Heart left ventricle (tissue), 16 donors: ENCODE data around the gene GNA15. TPM values are rescaled to one million over a fixed set of nuclear protein-coding genes. Genes with fewer than 3 reads are reported as not detected.

Experiments used
- ATAC-seq, 4 donors: fragments of 200-7000 bp; cut with Tn5 transposase; one replicate each; pipeline ENCODE4 v1.9.1; 2020 to 2022; ENCODE audit warnings: moderate library complexity in 4 of 4, mild to moderate bottlenecking in 3 of 4, moderate number of reproducible peaks in 1 of 4
- DNase-seq, 5 donors: peaks; one replicate each; pipeline ENCODE4 v3.0.0-alpha.2; 2020
- H3K27ac ChIP-seq, 12 donors: fragments of 200-600 bp; sonication (generic) in 4 of 12; one replicate each; pipeline versions ENCODE4 v1.5.0 to v1.8.0; 2016 to 2022; ENCODE audit warnings: mild to moderate bottlenecking in 2 of 12
- H3K27me3 ChIP-seq, 9 donors: fragments of 200-600 bp; sonication (generic) in 2 of 9; one replicate each; pipeline versions ENCODE4 v1.5.1 to v1.8.0; 2016 to 2022; ENCODE audit warnings: mild to moderate bottlenecking in 3 of 9
- H3K36me3 ChIP-seq, 9 donors: fragments of 200-600 bp; sonication (generic) in 2 of 9; one replicate each; pipeline versions ENCODE4 v1.5.0 to v1.8.0; 2018 to 2022; ENCODE audit warnings: mild to moderate bottlenecking in 2 of 9
- H3K4me1 ChIP-seq, 12 donors: fragments of 200-600 bp; sonication (generic) in 4 of 12; one replicate each; pipeline versions ENCODE4 v1.5.0 to v1.8.0; 2016 to 2022; ENCODE audit warnings: mild to moderate bottlenecking in 3 of 12
- H3K4me3 ChIP-seq, 12 donors: fragments of 200-600 bp; sonication (generic) in 4 of 12; one replicate each; pipeline versions ENCODE4 v1.5.0 to v1.8.0; 2017 to 2022; ENCODE audit warnings: mild to moderate bottlenecking in 9 of 12, moderate library complexity in 4 of 12
- H3K9me3 ChIP-seq, 12 donors: fragments of 200-600 bp; sonication (generic) in 4 of 12; one replicate each; pipeline versions ENCODE4 v1.5.0 to v1.8.0; 2016 to 2022; ENCODE audit warnings: mild to moderate bottlenecking in 1 of 12
- POLR2A ChIP-seq, 2 donors: fragments of 450-650 bp; IDR thresholded peaks; one replicate each; pipeline ENCODE4 v1.6.1; 2017; ENCODE audit warnings: antibody characterized with exemption in 2 of 2, mild to moderate bottlenecking in 2 of 2, moderate library complexity in 2 of 2
- WGBS, 4 donors: extraction: QIAGEN DNeasy Blood & Tissue Kit in 2 of 4; methylation state at CpG; one replicate each; pipeline versions ENCODE4 v1.1.5 to v1.1.7; 2013 to 2018; 5-methylcytosine and 5-hydroxymethylcytosine counted together
- intact Hi-C, 10 donors: fragments of 100-400 bp; cut with DNase I; formaldehyde crosslinking; loops; one replicate each; pipeline versions ENCODE4 v1.11.1 to v1.14.2; 2022
- polyA plus RNA-seq, 2 donors: library from polyadenylated mRNA; stranded (reverse); fragments of 200-250 nt; gene quantifications; one replicate each; pipeline ENCODE4 v1.2.3, GENCODE V29; 2013
- total RNA-seq, 9 donors: library from RNA; depleted of rRNA in 2 of 9; stranded (reverse); fragments of >200 nt in 2 of 9; fragmentation: NEBNext Ultra II Directional in 3 of 9; extraction: Animal tissue kit (Norgen Biotek cat#: 25700) in 3 of 9; gene quantifications; one replicate each; pipeline versions ENCODE4 v1.1.0 to v1.2.4, GENCODE V29; 2016 to 2023
- TF ChIP-seq, protein P1 (sequence below), 12 donors: fragments of 200-600 bp; sonication (generic) in 4 of 12; IDR thresholded peaks; one replicate each; pipeline versions ENCODE4 v1.5.0 to v1.8.0; 2018 to 2022; ENCODE audit warnings: antibody characterized with exemption in 12 of 12, mild to moderate bottlenecking in 5 of 12
- donor health status: ischemic (EF 13 %, LVEDD 7.1; RV severe dilation, severe dysfunction).
- donor health status: healthy with polysubstance abuse.
- donor health status: DM: no; HTN: yes; CAD: no.
- donor health status: DM: no; HTN: no; CAD: no.
- donor health status: ischemic (EF 25% LVEDD 6.9; RV normal size, moderate dysfunction).
- donor health status: ischemic (EF 25% LVEDD 5.7; RV mildly dilated, moderate dysfunction).
- donor health status: healthy.
- donor health status: DM: yes; HTN: yes; CAD: no.
- donor health status: ischemic (EF 35%, LVEDD 5.7; RV mildly dilated, moderate dysfunction).
- donor health status: nonischemic (EF 11% LVEDD 7.7; RV severe dilation, severe dysfunction).
- donor health status: DM: yes; HTN: yes; CAD: no.
- donor health status: PGD.
- donor health status: ischemic (EF 29% LVEDD 5.4; RV normal size, mild dysfunction).
- donor health status: nonischemic (EF 23%, LVEDD 6.1; RV moderate dilation, normal function).

The GNA15 gene
- total and polyA plus RNA-seq, 11 donors, result 0.69 to 15.2 (median 1.7) TPM

DNA sequence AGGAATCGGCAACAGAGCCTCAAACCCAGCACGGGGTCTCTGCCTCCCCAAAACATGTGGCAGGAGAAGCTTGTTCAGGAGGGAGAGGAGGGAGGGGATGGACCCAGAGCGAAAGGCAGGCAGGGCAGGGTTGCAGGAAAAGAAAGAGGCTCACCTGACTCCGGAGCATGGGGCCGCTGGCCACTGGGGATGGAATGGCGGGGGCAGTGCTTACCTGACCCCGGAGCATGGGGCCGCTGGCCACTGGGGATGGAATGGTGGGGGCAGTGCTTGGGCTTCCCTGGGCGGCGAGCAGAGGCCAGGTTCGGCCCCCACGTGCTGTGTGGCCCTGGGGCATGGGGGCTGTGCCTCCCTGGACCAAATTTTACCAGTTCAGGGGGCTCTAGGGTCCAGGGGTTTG is 75.4 kb downstream of the GNA15 start:
- DNase-seq (peak in 1 of 5 donors; percentile 16), ATAC-seq (peak in 1 of 4 donors; percentile 12)
- WGBS, 4 donors, result 48 to 60% (median 54%) methylated on average over 12 of the region's 12 CpGs
- no peak overlapping the region for H3K4me3 ChIP-seq
- H3K27ac ChIP-seq, result no peak overlapping the region
- no peak for TF ChIP-seq POLR2A (IDR thresholded peaks at IDR 0.05)
- TF ChIP-seq, protein P1, sequence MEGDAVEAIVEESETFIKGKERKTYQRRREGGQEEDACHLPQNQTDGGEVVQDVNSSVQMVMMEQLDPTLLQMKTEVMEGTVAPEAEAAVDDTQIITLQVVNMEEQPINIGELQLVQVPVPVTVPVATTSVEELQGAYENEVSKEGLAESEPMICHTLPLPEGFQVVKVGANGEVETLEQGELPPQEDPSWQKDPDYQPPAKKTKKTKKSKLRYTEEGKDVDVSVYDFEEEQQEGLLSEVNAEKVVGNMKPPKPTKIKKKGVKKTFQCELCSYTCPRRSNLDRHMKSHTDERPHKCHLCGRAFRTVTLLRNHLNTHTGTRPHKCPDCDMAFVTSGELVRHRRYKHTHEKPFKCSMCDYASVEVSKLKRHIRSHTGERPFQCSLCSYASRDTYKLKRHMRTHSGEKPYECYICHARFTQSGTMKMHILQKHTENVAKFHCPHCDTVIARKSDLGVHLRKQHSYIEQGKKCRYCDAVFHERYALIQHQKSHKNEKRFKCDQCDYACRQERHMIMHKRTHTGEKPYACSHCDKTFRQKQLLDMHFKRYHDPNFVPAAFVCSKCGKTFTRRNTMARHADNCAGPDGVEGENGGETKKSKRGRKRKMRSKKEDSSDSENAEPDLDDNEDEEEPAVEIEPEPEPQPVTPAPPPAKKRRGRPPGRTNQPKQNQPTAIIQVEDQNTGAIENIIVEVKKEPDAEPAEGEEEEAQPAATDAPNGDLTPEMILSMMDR (IDR thresholded peaks at IDR 0.05), result no peak
- H3K36me3 ChIP-seq, result peaks cover 0 to 24% (median 19%) of the 10 kb centered on the region in 9 donors
- intact Hi-C loops, result no loop called here
- no peaks in the 10 kb centered on the region for H3K27me3 ChIP-seq
- H3K9me3 ChIP-seq, result no peaks in the 10 kb centered on the region
- no peaks in the 10 kb centered on the region for H3K4me1 ChIP-seq

DNA sequence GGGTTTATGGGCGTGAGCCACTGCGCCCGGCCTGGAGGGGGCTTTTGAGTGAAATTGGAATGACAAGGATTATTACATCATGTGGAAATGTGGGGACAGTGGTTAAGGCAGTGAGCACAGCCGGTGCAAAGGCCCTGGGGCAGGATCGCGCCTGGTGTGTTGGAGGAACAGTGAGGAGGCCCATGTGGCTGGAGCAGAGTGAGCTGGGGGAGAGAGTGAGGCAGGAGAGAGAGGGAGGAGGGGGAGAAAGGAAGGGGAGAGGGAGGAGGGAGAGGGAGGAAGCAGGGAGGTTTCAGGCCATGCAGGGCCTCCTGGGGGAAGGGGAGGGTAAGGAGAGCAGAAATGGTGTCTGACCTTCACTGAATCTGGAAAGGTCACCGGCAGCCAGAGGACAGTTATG is 77.3 kb downstream of the GNA15 start:
- Histone ChIP-seq H3K27ac (no peak overlapping the region), H3K4me1 (no peaks in the 10 kb centered on the region), H3K27me3 (no peaks in the 10 kb centered on the region), H3K4me3 (no peak overlapping the region), H3K9me3 (peaks cover 0 to 2% (median 0%) of the 10 kb centered on the region in 12 donors), H3K36me3 (peaks cover 0 to 4% (median 0%) of the 10 kb centered on the region in 9 donors)
- WGBS, 4 donors, result 92 to 95% (median 93%) methylated on average over 7 of the region's 7 CpGs
- DNase-seq (no peak), ATAC-seq (no peak)
- no peak for TF ChIP-seq POLR2A (IDR thresholded peaks at IDR 0.05)
- TF ChIP-seq, protein P1 (IDR thresholded peaks at IDR 0.05), result no peak
- intact Hi-C loops, result no loop called here

Other genes starting within 250 kb of the GNA15 start
- 1 to 10 TPM; 2.1 to 5.6 (median 3.3) TPM for gene ZNF57, start 235.1 kb upstream of the GNA15 start, total RNA-seq
- 1 to 10 TPM; 2.3 to 3.8 TPM for gene ZNF57, start 235.1 kb upstream of the GNA15 start, polyA plus RNA-seq
- 1 to 10 TPM; 1.8 to 3.2 (median 2.3) TPM for gene ZNF77, start 191.1 kb upstream of the GNA15 start, total RNA-seq
- 1 to 10 TPM; 1.7 to 2.5 TPM for gene ZNF77, start 191.1 kb upstream of the GNA15 start, polyA plus RNA-seq
- 1 to 10 TPM in 2 of 9 donors, under 1 TPM in 6, not detected in 1; 0.21 to 1.3 (median 0.57) TPM for gene TLE6, start 158.5 kb upstream of the GNA15 start, total RNA-seq
- gene TLE6, start 158.5 kb upstream of the GNA15 start, polyA plus RNA-seq, result 1 to 10 TPM; 1.3 to 1.4 TPM
- 10 to 100 TPM; 34.6 to 75.1 (median 40.5) TPM for gene TLE2, start 106.8 kb upstream of the GNA15 start, total RNA-seq
- gene TLE2, start 106.8 kb upstream of the GNA15 start, polyA plus RNA-seq, result 10 to 100 TPM; 36.0 to 41.4 TPM
- 1,000 to 10,000 TPM in 1 of 9 donors, 100 to 1,000 TPM in 8; 593 to 1,121 (median 711) TPM for gene TLE5, start 73.5 kb upstream of the GNA15 start, total RNA-seq
- 1,000 to 10,000 TPM in 1 of 2 donors, 100 to 1,000 TPM in 1; 686 to 1,459 TPM for gene TLE5, start 73.5 kb upstream of the GNA15 start, polyA plus RNA-seq
- gene GNA11, start 41.7 kb upstream of the GNA15 start, total RNA-seq, result 10 to 100 TPM; 55.3 to 91.8 (median 70.9) TPM
- 10 to 100 TPM; 43.5 to 74.6 TPM for gene GNA11, start 41.7 kb upstream of the GNA15 start, polyA plus RNA-seq
- gene S1PR4, start 42.7 kb downstream of the GNA15 start, total RNA-seq, result 1 to 10 TPM in 4 of 9 donors, under 1 TPM in 5; 0.35 to 5.5 (median 0.87) TPM
- 1 to 10 TPM; 1.4 to 1.7 TPM for gene S1PR4, start 42.7 kb downstream of the GNA15 start, polyA plus RNA-seq
- gene NCLN, start 49.9 kb downstream of the GNA15 start, total RNA-seq, result 10 to 100 TPM; 16.7 to 47.5 (median 26.4) TPM
- 10 to 100 TPM; 20.5 to 67.5 TPM for gene NCLN, start 49.9 kb downstream of the GNA15 start, polyA plus RNA-seq
- not detected for gene CELF5, start 88.6 kb downstream of the GNA15 start, total RNA-seq
- not detected for gene CELF5, start 88.6 kb downstream of the GNA15 start, polyA plus RNA-seq
- 100 to 1,000 TPM; 107 to 267 (median 155) TPM for gene NFIC, start 230.6 kb downstream of the GNA15 start, total RNA-seq
- 100 to 1,000 TPM; 159 to 192 TPM for gene NFIC, start 230.6 kb downstream of the GNA15 start, polyA plus RNA-seq